ENCODE measurements around the gene ATRNL1.

Gene ATRNL1

DNA sequence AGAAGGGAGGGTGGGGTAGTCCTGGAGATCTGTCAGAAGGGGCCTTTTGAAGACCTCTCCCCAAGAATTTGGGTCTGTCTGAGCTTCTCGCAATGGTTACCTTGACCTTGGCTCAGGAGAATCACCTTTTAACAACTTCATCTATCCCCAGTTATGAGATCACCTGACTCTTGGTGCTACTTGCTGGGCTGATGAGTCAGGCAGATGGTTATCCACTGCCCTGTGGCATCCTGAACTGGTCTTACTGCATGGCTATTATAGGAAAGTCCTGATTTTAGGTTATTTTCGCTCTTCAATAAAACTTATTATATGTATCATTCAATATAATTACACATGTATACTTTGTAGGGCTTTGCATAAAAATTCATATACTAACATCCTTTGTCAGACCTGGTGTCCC is 905.1 kb downstream of the ATRNL1 start:
- no peak for DNase-seq
